Panc1 (cell line): ENCODE data around the gene SYNPR. TPM values are rescaled to one million over a fixed set of nuclear protein-coding genes. Genes with fewer than 3 reads are reported as not detected.

Source experiments
- ATAC-seq: fragments of 200-7000 bp; cut with Tn5 transposase; 2 replicates; pipeline ENCODE4 v1.9.1; 2020; ENCODE audit warnings: mild to moderate bottlenecking, moderate library complexity
- BruUV-seq: library from RNA; stranded (reverse); fragments of 400-500 nt; replicated peaks from 2 replicates; lab custom pipeline; 2021; lab: Mats Ljungman, UMichigan
- CTCF ChIA-PET: fragments of 300-600 bp; sonication (Branson Sonifier 250); formaldehyde crosslinking; loops from one replicate; lab custom pipeline; 2022; ENCODE audit warnings: antibody characterized with exemption; lab: Charles Lee
- POLR2A ChIA-PET: fragments of 300-600 bp; sonication (Branson Sonifier 250); formaldehyde crosslinking; loops from one replicate; lab custom pipeline; 2022; ENCODE audit warnings: antibody characterized with exemption; lab: Charles Lee
- DNase-seq: peaks from one replicate; pipeline ENCODE4 v3.0.0-alpha.2; 2010; ENCODE audit warnings: low read depth, low spot score
- H3K27ac ChIP-seq: 2 replicates; pipeline ENCODE4 v1.5.1; 2011; ENCODE audit warnings: mild to moderate bottlenecking, low read length, inconsistent platforms
- H3K27me3 ChIP-seq: fragments of 200-500 bp; sonication (Bioruptor generic); 2 replicates; pipeline ENCODE4 v1.6.0; 2014; ENCODE audit warnings: low read length, inconsistent platforms; ENCODE audit not compliant: control insufficient read depth, insufficient read depth
- H3K36me3 ChIP-seq: fragments of 200-500 bp; sonication (Bioruptor generic); 2 replicates; pipeline ENCODE4 v1.5.1; 2014; ENCODE audit warnings: inconsistent platforms, mild to moderate bottlenecking, low read length, moderate library complexity; ENCODE audit not compliant: control insufficient read depth, insufficient read depth
- H3K4me1 ChIP-seq: 2 replicates; pipeline ENCODE4 v1.5.1; 2011; ENCODE audit warnings: inconsistent platforms, mild to moderate bottlenecking, low read length, moderate library complexity; ENCODE audit not compliant: control insufficient read depth, insufficient read depth
- H3K4me3 ChIP-seq, 2 experiments: 2 replicates each; pipeline ENCODE4 v1.5.1; 2011 to 2012; ENCODE audit warnings: low read depth in 2 of 2, low read length in 2 of 2, mild to moderate bottlenecking in 2 of 2, inconsistent platforms in 1 of 2, moderate library complexity in 1 of 2
- H3K9me3 ChIP-seq: fragments of 200-500 bp; sonication (Bioruptor generic); 2 replicates; pipeline ENCODE4 v1.5.1; 2014; ENCODE audit warnings: low read depth, mild to moderate bottlenecking, inconsistent platforms, low read length, moderate library complexity; ENCODE audit not compliant: control insufficient read depth, insufficient read depth
- POLR2AphosphoS5 ChIP-seq: IDR thresholded peaks from 2 replicates; pipeline ENCODE4 v1.6.1; 2012; ENCODE audit warnings: mild to moderate bottlenecking, low read depth, low read length, moderate library complexity
- SIN3A ChIP-seq: IDR thresholded peaks from 2 replicates; pipeline ENCODE4 v1.6.1; 2012; ENCODE audit warnings: low read depth, mild to moderate bottlenecking, low read length, moderate library complexity, borderline replicate concordance; ENCODE audit not compliant: insufficient read depth
- TCF7L2 ChIP-seq: IDR thresholded peaks from 2 replicates; pipeline ENCODE4 v1.6.1; 2011; ENCODE audit warnings: mild to moderate bottlenecking, low read depth, low read length, inconsistent platforms
- in situ Hi-C: cut with HindIII; loops from 2 replicates; pipeline ENCODE4 v1.10.0; 2016; ENCODE audit warnings: low sequenced_read_pairs, low pct_unique_long_range_greater_than_20kb
- intact Hi-C: fragments of 100-400 bp; cut with micrococcal nuclease; formaldehyde crosslinking; loops from one replicate; pipeline ENCODE4 v1.10.0; 2022; ENCODE audit not compliant: unreplicated experiment
- total RNA-seq: library from RNA; stranded (reverse); gene quantifications from one replicate; pipeline ENCODE4 v1.2.1, GENCODE V29; 2021; ENCODE audit not compliant: unreplicated experiment
- TF ChIP-seq, protein P1 (sequence below): fragments of 450-650 bp; IDR thresholded peaks from 2 replicates; pipeline ENCODE4 v1.5.1; 2017; ENCODE audit warnings: mild to moderate bottlenecking
- TF ChIP-seq, protein P2 (sequence below), 2 experiments: IDR thresholded peaks; 2 replicates each; pipeline ENCODE4 v1.6.1; 2011 to 2012; ENCODE audit warnings: low read depth in 2 of 2, control low read depth in 1 of 2, low read length in 1 of 2, mild to moderate bottlenecking in 1 of 2, moderate library complexity in 1 of 2; ENCODE audit not compliant: insufficient read depth in 1 of 2

SYNPR gene
- total RNA-seq, 1 experiment from 2014 or later, result not detected

DNA sequence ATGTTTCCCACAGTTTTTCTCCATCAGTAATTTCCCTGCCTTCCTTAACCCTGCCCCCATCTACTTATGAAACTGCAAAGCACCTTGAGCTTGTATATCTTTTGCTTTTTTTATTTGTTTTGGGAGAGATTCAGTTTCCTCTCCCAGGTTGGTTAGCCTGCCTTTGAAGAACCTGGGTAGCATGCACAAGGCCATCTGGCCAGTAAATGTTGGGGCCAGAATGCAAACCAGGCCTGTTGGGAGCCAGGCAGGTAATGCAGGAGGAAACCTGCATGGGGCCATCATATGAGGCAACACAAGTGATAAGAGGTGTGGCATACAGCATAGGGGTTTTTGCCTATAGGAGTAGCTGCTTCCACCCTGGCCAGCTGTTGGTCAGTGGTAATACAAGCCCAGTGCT is 17.7 kb downstream of the SYNPR start:
- ATAC-seq (no peak), DNase-seq (no peak)
- Histone ChIP-seq H3K4me1 (no peaks in the 10 kb centered on the region), H3K36me3 (no peaks in the 10 kb centered on the region), H3K9me3 (no peaks in the 10 kb centered on the region), H3K4me3 (no peak overlapping the region), H3K27me3 (no peaks in the 10 kb centered on the region), H3K27ac (no peak overlapping the region)
- intact Hi-C loops, result no loop called here
- in situ Hi-C loops, result no loop called here
- ChIA-PET POLR2A (no interaction called here), CTCF (no interaction called here)
- BruUV-seq, result no TSS peak
- TF ChIP-seq TCF7L2 (no peak), SIN3A (no peak), POLR2AphosphoS5 (no peak)
- TF ChIP-seq, protein P1, sequence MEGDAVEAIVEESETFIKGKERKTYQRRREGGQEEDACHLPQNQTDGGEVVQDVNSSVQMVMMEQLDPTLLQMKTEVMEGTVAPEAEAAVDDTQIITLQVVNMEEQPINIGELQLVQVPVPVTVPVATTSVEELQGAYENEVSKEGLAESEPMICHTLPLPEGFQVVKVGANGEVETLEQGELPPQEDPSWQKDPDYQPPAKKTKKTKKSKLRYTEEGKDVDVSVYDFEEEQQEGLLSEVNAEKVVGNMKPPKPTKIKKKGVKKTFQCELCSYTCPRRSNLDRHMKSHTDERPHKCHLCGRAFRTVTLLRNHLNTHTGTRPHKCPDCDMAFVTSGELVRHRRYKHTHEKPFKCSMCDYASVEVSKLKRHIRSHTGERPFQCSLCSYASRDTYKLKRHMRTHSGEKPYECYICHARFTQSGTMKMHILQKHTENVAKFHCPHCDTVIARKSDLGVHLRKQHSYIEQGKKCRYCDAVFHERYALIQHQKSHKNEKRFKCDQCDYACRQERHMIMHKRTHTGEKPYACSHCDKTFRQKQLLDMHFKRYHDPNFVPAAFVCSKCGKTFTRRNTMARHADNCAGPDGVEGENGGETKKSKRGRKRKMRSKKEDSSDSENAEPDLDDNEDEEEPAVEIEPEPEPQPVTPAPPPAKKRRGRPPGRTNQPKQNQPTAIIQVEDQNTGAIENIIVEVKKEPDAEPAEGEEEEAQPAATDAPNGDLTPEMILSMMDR, result no peak
- TF ChIP-seq, protein P2, sequence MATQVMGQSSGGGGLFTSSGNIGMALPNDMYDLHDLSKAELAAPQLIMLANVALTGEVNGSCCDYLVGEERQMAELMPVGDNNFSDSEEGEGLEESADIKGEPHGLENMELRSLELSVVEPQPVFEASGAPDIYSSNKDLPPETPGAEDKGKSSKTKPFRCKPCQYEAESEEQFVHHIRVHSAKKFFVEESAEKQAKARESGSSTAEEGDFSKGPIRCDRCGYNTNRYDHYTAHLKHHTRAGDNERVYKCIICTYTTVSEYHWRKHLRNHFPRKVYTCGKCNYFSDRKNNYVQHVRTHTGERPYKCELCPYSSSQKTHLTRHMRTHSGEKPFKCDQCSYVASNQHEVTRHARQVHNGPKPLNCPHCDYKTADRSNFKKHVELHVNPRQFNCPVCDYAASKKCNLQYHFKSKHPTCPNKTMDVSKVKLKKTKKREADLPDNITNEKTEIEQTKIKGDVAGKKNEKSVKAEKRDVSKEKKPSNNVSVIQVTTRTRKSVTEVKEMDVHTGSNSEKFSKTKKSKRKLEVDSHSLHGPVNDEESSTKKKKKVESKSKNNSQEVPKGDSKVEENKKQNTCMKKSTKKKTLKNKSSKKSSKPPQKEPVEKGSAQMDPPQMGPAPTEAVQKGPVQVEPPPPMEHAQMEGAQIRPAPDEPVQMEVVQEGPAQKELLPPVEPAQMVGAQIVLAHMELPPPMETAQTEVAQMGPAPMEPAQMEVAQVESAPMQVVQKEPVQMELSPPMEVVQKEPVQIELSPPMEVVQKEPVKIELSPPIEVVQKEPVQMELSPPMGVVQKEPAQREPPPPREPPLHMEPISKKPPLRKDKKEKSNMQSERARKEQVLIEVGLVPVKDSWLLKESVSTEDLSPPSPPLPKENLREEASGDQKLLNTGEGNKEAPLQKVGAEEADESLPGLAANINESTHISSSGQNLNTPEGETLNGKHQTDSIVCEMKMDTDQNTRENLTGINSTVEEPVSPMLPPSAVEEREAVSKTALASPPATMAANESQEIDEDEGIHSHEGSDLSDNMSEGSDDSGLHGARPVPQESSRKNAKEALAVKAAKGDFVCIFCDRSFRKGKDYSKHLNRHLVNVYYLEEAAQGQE (IDR thresholded peaks at IDR 0.05; ENCODE audit: insufficient read depth in 1 of 2, low read depth in 2 of 2, low read length in 1 of 2), result no peak

DNA sequence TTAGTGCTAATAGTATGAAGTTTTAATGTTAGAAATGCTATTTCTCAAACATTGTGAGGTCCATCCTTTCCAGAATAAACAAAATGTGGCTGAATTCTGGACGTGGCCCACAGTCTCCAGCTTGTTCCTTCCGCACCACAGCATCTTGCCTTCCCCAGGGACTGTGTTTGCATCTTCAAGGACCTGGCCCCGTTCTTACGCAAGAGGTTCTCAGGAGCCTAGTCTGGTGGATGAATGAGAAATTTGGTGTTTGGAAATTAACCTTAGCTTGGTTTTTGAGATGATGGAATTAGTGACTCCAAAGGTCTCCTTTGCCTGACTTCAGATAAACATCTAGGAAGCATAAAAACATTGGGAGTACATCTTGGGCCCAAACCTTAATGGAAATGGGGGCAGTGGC is 18.1 kb downstream of the SYNPR start:
- no peak for ATAC-seq
- Histone ChIP-seq H3K36me3 (no peaks in the 10 kb centered on the region), H3K9me3 (no peaks in the 10 kb centered on the region), H3K4me1 (no peaks in the 10 kb centered on the region), H3K27ac (no peak overlapping the region), H3K27me3 (no peaks in the 10 kb centered on the region), H3K4me3 (no peak overlapping the region)
- TF ChIP-seq, protein P1, result no peak
- TF ChIP-seq, protein P2 (IDR thresholded peaks at IDR 0.05; ENCODE audit: insufficient read depth in 1 of 2, low read depth in 2 of 2, low read length in 1 of 2), result no peak
- TF ChIP-seq POLR2AphosphoS5 (no peak), SIN3A (no peak), TCF7L2 (no peak)
- BruUV-seq, result no TSS peak
- ChIA-PET CTCF (no interaction called here), POLR2A (no interaction called here)
- DNase-seq, result no peak
- intact Hi-C loops (no loop called here), in situ Hi-C loops (no loop called here)
